IPS-20b (cell line): ENCODE data around the gene ACYP2.

Experiments
- H3K27ac ChIP-seq: one replicate; pipeline ENCODE4 v1.5.1; 2013; ENCODE audit warnings: low read length
- H3K27me3 ChIP-seq: 2 replicates; pipeline ENCODE4 v1.6.1; 2013; ENCODE audit warnings: mild to moderate bottlenecking, low read length, inconsistent platforms; ENCODE audit not compliant: insufficient read depth
- H3K36me3 ChIP-seq: 2 replicates; pipeline ENCODE4 v1.6.1; 2013; ENCODE audit warnings: low read depth, mild to moderate bottlenecking, inconsistent platforms, low read length, moderate library complexity; ENCODE audit not compliant: insufficient read depth
- H3K4me1 ChIP-seq: 2 replicates; pipeline ENCODE4 v1.6.1; 2013; ENCODE audit warnings: mild to moderate bottlenecking, control low read depth, inconsistent platforms, low read length, moderate library complexity; ENCODE audit not compliant: insufficient read depth
- H3K4me3 ChIP-seq: 2 replicates; pipeline ENCODE4 v1.5.1; 2013; ENCODE audit warnings: mild to moderate bottlenecking, low read length, inconsistent platforms
- H3K9ac ChIP-seq: 2 replicates; pipeline ENCODE4 v1.6.1; 2013; ENCODE audit warnings: low read depth, mild to moderate bottlenecking, inconsistent platforms, low read length, moderate library complexity
- H3K9me3 ChIP-seq: 2 replicates; pipeline ENCODE4 v1.6.1; 2013; ENCODE audit warnings: mild to moderate bottlenecking, low read depth, low read length, inconsistent platforms; ENCODE audit not compliant: insufficient read depth

Gene ACYP2

GRCh38 chr2:54166121-54166773, 50.8 kb downstream of the ACYP2 start:
- no peaks in the 10 kb centered on the region for H3K27me3 ChIP-seq
- no peak overlapping the region for H3K27ac ChIP-seq
- H3K36me3 ChIP-seq, result no peaks in the 10 kb centered on the region
- no peaks in the 10 kb centered on the region for H3K9me3 ChIP-seq
- H3K9ac ChIP-seq, result no peak overlapping the region
- H3K4me3 ChIP-seq, result no peak overlapping the region
- H3K4me1 ChIP-seq, result no peaks in the 10 kb centered on the region

- no peaks in the 10 kb centered on the region for H3K27me3 ChIP-seq
- no peaks in the 10 kb centered on the region for H3K9me3 ChIP-seq
- H3K36me3 ChIP-seq, result no peaks in the 10 kb centered on the region
- no peaks in the 10 kb centered on the region for H3K4me1 ChIP-seq
- H3K9ac ChIP-seq, result no peak overlapping the region
- H3K4me3 ChIP-seq, result no peak overlapping the region
- no peak overlapping the region for H3K27ac ChIP-seq
These were observed 61.2 kb downstream of the ACYP2 start for GRCh38 chr2:54176577-54176976.

GRCh38 chr2:54183281-54183680, 67.9 kb downstream of the ACYP2 start:
- no peaks in the 10 kb centered on the region for H3K9me3 ChIP-seq
- H3K27me3 ChIP-seq, result no peaks in the 10 kb centered on the region
- H3K36me3 ChIP-seq, result no peaks in the 10 kb centered on the region
- H3K27ac ChIP-seq, result no peak overlapping the region
- no peak overlapping the region for H3K9ac ChIP-seq
- no peak overlapping the region for H3K4me3 ChIP-seq
- no peaks in the 10 kb centered on the region for H3K4me1 ChIP-seq

- Histone ChIP-seq H3K9ac (no peak overlapping the region), H3K9me3 (no peaks in the 10 kb centered on the region), H3K4me3 (no peak overlapping the region), H3K36me3 (no peaks in the 10 kb centered on the region), H3K4me1 (no peaks in the 10 kb centered on the region), H3K27me3 (no peaks in the 10 kb centered on the region), H3K27ac (no peak overlapping the region)
These were observed 68.6 kb downstream of the ACYP2 start for GRCh38 chr2:54183972-54184371.

- Histone ChIP-seq H3K9ac (no peak overlapping the region), H3K36me3 (no peaks in the 10 kb centered on the region), H3K27me3 (no peaks in the 10 kb centered on the region), H3K9me3 (no peaks in the 10 kb centered on the region), H3K4me3 (no peak overlapping the region), H3K27ac (no peak overlapping the region), H3K4me1 (no peaks in the 10 kb centered on the region)
These were observed 69.7 kb downstream of the ACYP2 start for GRCh38 chr2:54185105-54185504.

- Histone ChIP-seq H3K9me3 (no peaks in the 10 kb centered on the region), H3K36me3 (no peaks in the 10 kb centered on the region), H3K27ac (no peak overlapping the region), H3K27me3 (no peaks in the 10 kb centered on the region), H3K4me1 (no peaks in the 10 kb centered on the region), H3K9ac (no peak overlapping the region), H3K4me3 (no peak overlapping the region)
These were observed 71.9 kb downstream of the ACYP2 start for GRCh38 chr2:54187331-54187730.

- Histone ChIP-seq H3K27me3 (no peaks in the 10 kb centered on the region), H3K27ac (no peak overlapping the region), H3K4me3 (no peak overlapping the region), H3K9me3 (no peaks in the 10 kb centered on the region), H3K9ac (no peak overlapping the region), H3K36me3 (no peaks in the 10 kb centered on the region), H3K4me1 (no peaks in the 10 kb centered on the region)
These were observed 74.1 kb downstream of the ACYP2 start for GRCh38 chr2:54189539-54189938.

GRCh38 chr2:54191361-54192135, 76.1 kb downstream of the ACYP2 start:
- Histone ChIP-seq H3K9ac (no peak overlapping the region), H3K4me3 (no peak overlapping the region), H3K4me1 (no peaks in the 10 kb centered on the region), H3K36me3 (no peaks in the 10 kb centered on the region), H3K27me3 (no peaks in the 10 kb centered on the region), H3K9me3 (no peaks in the 10 kb centered on the region), H3K27ac (no peak overlapping the region)

- H3K27me3 ChIP-seq, result no peaks in the 10 kb centered on the region
- H3K9me3 ChIP-seq, result no peaks in the 10 kb centered on the region
- no peak overlapping the region for H3K4me3 ChIP-seq
- H3K9ac ChIP-seq, result no peak overlapping the region
- H3K27ac ChIP-seq, result no peak overlapping the region
- H3K36me3 ChIP-seq, result no peaks in the 10 kb centered on the region
- no peaks in the 10 kb centered on the region for H3K4me1 ChIP-seq
These were observed 79.6 kb downstream of the ACYP2 start for GRCh38 chr2:54194761-54195750.

GRCh38 chr2:54196646-54197045, 81.2 kb downstream of the ACYP2 start:
- H3K27ac ChIP-seq, result no peak overlapping the region
- no peaks in the 10 kb centered on the region for H3K4me1 ChIP-seq
- no peak overlapping the region for H3K4me3 ChIP-seq
- H3K27me3 ChIP-seq, result no peaks in the 10 kb centered on the region
- no peak overlapping the region for H3K9ac ChIP-seq
- no peaks in the 10 kb centered on the region for H3K36me3 ChIP-seq
- no peaks in the 10 kb centered on the region for H3K9me3 ChIP-seq

GRCh38 chr2:54204476-54204875, 89.1 kb downstream of the ACYP2 start:
- no peaks in the 10 kb centered on the region for H3K27me3 ChIP-seq
- H3K4me3 ChIP-seq, result no peak overlapping the region
- no peak overlapping the region for H3K9ac ChIP-seq
- no peaks in the 10 kb centered on the region for H3K4me1 ChIP-seq
- no peaks in the 10 kb centered on the region for H3K36me3 ChIP-seq
- no peak overlapping the region for H3K27ac ChIP-seq
- H3K9me3 ChIP-seq, result no peaks in the 10 kb centered on the region
